Neural crest cell (in vitro differentiated cells): ENCODE data around the gene SLC12A7. TPM values are rescaled to one million over a fixed set of nuclear protein-coding genes. Genes with fewer than 3 reads are reported as not detected.

Experiments used
- DNase-seq: peaks from one replicate; pipeline ENCODE4 v3.0.0; 2021; ENCODE audit warnings: low read depth, mixed read lengths, low spot score
- H3K27ac Mint-ChIP-seq: one replicate; pipeline ENCODE4 v1.8.0; 2021; ENCODE audit warnings: mild to moderate bottlenecking, mixed read lengths; ENCODE audit not compliant: unreplicated experiment
- H3K27me3 Mint-ChIP-seq: 2 replicates; pipeline ENCODE4 v1.8.0; 2021; ENCODE audit warnings: low read depth, mild to moderate bottlenecking, mixed read lengths
- H3K36me3 Mint-ChIP-seq: 2 replicates; pipeline ENCODE4 v1.8.0; 2021; ENCODE audit warnings: low read depth, mild to moderate bottlenecking, mixed read lengths
- H3K4me1 Mint-ChIP-seq: 2 replicates; pipeline ENCODE4 v1.8.0; 2021; ENCODE audit warnings: mixed read lengths
- H3K4me3 Mint-ChIP-seq: one replicate; pipeline ENCODE4 v1.8.0; 2021; ENCODE audit warnings: mild to moderate bottlenecking, mixed read lengths
- H3K9me3 Mint-ChIP-seq: 2 replicates; pipeline ENCODE4 v1.8.0; 2021; ENCODE audit warnings: mixed read lengths
- total RNA-seq: library from RNA; stranded (reverse); gene quantifications from 2 replicates; pipeline ENCODE4 v1.2.1, GENCODE V29; 2021
- TF ChIP-seq, protein P1 (sequence below): fragments of 200-600 bp; sonication (generic); conservative IDR thresholded peaks from 2 replicates; pipeline ENCODE4 v1.5.0; 2021; ENCODE audit warnings: antibody characterized with exemption, mild to moderate bottlenecking

Gene SLC12A7
- total RNA-seq, 1 donor from 2014 or later, result 40.7 TPM

- peaks cover 17% of the 10 kb centered on the region for H3K4me1 Mint-ChIP-seq
- TF ChIP-seq, protein P1, sequence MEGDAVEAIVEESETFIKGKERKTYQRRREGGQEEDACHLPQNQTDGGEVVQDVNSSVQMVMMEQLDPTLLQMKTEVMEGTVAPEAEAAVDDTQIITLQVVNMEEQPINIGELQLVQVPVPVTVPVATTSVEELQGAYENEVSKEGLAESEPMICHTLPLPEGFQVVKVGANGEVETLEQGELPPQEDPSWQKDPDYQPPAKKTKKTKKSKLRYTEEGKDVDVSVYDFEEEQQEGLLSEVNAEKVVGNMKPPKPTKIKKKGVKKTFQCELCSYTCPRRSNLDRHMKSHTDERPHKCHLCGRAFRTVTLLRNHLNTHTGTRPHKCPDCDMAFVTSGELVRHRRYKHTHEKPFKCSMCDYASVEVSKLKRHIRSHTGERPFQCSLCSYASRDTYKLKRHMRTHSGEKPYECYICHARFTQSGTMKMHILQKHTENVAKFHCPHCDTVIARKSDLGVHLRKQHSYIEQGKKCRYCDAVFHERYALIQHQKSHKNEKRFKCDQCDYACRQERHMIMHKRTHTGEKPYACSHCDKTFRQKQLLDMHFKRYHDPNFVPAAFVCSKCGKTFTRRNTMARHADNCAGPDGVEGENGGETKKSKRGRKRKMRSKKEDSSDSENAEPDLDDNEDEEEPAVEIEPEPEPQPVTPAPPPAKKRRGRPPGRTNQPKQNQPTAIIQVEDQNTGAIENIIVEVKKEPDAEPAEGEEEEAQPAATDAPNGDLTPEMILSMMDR, result no peak
- no peak overlapping the region for H3K4me3 Mint-ChIP-seq
- no peaks in the 10 kb centered on the region for H3K36me3 Mint-ChIP-seq
- no peak overlapping the region for H3K27ac Mint-ChIP-seq
- DNase-seq, result no peak
- no peaks in the 10 kb centered on the region for H3K27me3 Mint-ChIP-seq
- no peaks in the 10 kb centered on the region for H3K9me3 Mint-ChIP-seq
Observed at GRCh38 chr5:1096838-1097237, 15.0 kb downstream of the SLC12A7 start.

- H3K9me3 Mint-ChIP-seq, result no peaks in the 10 kb centered on the region
- no peaks in the 10 kb centered on the region for H3K27me3 Mint-ChIP-seq
- no peak overlapping the region for H3K27ac Mint-ChIP-seq
- TF ChIP-seq, protein P1, result no peak
- H3K36me3 Mint-ChIP-seq, result no peaks in the 10 kb centered on the region
- H3K4me1 Mint-ChIP-seq, result peaks cover 13% of the 10 kb centered on the region
- no peak overlapping the region for H3K4me3 Mint-ChIP-seq
- no peak for DNase-seq
Observed at GRCh38 chr5:1095990-1096363, 15.9 kb downstream of the SLC12A7 start.

GRCh38 chr5:1095302-1095989, 16.4 kb downstream of the SLC12A7 start:
- H3K9me3 Mint-ChIP-seq, result no peaks in the 10 kb centered on the region
- H3K4me1 Mint-ChIP-seq, result peaks cover 13% of the 10 kb centered on the region
- no peak overlapping the region for H3K4me3 Mint-ChIP-seq
- TF ChIP-seq, protein P1, result no peak
- DNase-seq, result no peak
- H3K27ac Mint-ChIP-seq, result no peak overlapping the region
- H3K36me3 Mint-ChIP-seq, result no peaks in the 10 kb centered on the region
- no peaks in the 10 kb centered on the region for H3K27me3 Mint-ChIP-seq

- H3K36me3 Mint-ChIP-seq, result no peaks in the 10 kb centered on the region
- peaks cover 13% of the 10 kb centered on the region for H3K4me1 Mint-ChIP-seq
- no peak for DNase-seq
- H3K27me3 Mint-ChIP-seq, result no peaks in the 10 kb centered on the region
- H3K27ac Mint-ChIP-seq, result no peak overlapping the region
- no peaks in the 10 kb centered on the region for H3K9me3 Mint-ChIP-seq
- TF ChIP-seq, protein P1, result no peak
- no peak overlapping the region for H3K4me3 Mint-ChIP-seq
Observed at GRCh38 chr5:1094670-1095190, 17.1 kb downstream of the SLC12A7 start.

- H3K27ac Mint-ChIP-seq, result no peak overlapping the region
- no peak for DNase-seq
- no peak overlapping the region for H3K4me3 Mint-ChIP-seq
- no peaks in the 10 kb centered on the region for H3K27me3 Mint-ChIP-seq
- H3K36me3 Mint-ChIP-seq, result no peaks in the 10 kb centered on the region
- peaks cover 13% of the 10 kb centered on the region for H3K4me1 Mint-ChIP-seq
- TF ChIP-seq, protein P1, result no peak
- H3K9me3 Mint-ChIP-seq, result no peaks in the 10 kb centered on the region
Observed at GRCh38 chr5:1093361-1093760, 18.5 kb downstream of the SLC12A7 start.
